HG03097 (cell line): Measurements from ENCODE around the gene ADAMTS2.
"Not testable (repeated sequence)": the region's sequence is repeated elsewhere in the genome, so short reads cannot be mapped to it uniquely, and the experiment has no call there.

ENCODE experiments used
- ATAC-seq: cut with Tn5 transposase; IDR thresholded peaks from one replicate; pipeline ENCODE4 v1.9.1; 2021; ENCODE audit not compliant: unreplicated experiment, low FRiP score

The ADAMTS2 gene

DNA sequence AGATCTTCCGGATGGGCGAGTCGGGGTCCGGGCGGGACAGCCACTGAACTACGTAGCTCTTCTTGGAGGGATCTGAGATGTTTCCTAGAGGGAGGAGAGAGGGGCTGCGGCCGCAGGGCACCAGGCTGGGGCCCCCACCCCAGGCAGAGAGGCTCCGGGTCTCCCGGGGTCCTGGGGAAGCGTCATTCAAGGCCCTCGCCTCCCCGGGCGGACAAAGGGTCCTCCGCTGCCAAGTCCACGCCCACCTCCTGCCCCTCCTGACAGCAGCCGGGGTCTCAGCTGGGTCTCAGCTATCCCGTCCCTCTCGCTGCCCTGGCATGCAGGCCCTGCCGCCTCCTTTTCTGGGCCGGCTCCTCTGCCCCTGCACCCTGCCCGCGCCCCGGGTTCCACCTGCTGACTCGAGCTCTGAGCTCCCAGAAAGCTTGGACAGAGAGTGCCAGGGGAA is 223.6 kb downstream of the ADAMTS2 start:
- ATAC-seq = no peak

DNA sequence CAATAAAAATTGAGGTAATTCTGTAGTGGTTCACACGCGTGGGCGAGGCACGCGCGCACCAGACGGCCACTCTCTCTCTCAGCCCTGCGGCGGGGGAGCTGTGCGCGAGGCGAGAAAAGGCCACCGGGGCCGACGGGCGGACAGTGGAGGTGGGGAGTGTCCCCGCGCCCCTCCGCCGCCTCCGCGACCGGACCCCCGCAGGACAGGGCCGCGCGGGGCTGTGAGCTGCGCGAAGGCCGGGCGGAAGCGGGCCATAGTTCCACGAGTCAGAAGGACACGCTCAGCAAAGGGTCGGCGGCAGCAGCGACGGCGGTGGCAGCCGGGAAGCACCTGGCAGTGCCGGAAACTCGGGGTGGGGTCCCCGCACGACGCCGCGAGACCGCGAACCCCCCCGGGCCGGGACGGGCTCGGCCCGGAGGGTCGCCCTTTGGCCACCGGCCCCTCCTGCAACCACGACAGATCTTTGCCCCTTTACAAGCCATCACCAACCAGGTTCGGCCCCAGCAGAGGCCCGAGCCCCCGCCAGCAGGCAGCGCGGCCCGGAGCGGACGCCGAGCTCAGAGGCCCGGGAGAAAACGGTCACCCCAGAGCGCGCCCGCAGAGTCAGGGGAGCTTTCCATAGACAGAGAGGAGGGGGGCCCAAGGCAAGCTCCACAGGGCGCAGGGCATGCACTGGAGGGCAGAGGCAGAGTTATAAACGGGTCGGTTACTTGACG is 224.2 kb downstream of the ADAMTS2 start:
- ATAC-seq = no peak

DNA sequence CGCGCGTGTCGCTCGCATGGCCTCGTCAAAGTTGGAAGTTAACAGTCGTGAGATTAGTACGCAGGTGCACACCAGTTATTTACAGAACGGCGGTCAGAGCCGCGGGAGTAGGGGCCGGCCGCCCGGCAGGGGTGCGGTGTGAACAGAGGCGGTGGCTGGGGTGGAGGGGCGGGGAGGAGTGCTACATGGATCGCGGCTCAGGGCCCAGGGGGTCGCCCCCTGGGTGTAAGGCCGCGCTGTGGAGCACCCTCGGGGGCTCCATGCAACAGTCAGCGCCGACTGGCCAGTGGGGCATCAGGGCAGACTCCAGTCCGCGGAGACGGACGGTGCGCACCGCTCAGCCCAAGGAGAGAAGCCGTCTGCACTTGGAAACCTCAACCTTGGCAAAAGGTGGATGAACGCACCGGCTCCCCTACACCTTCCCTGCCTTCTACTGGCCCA is 224.8 kb downstream of the ADAMTS2 start:
- ATAC-seq = no peak

- no peak for ATAC-seq
Observed at GRCh38 chr5:179119415-179120170, 225.7 kb downstream of the ADAMTS2 start.

DNA sequence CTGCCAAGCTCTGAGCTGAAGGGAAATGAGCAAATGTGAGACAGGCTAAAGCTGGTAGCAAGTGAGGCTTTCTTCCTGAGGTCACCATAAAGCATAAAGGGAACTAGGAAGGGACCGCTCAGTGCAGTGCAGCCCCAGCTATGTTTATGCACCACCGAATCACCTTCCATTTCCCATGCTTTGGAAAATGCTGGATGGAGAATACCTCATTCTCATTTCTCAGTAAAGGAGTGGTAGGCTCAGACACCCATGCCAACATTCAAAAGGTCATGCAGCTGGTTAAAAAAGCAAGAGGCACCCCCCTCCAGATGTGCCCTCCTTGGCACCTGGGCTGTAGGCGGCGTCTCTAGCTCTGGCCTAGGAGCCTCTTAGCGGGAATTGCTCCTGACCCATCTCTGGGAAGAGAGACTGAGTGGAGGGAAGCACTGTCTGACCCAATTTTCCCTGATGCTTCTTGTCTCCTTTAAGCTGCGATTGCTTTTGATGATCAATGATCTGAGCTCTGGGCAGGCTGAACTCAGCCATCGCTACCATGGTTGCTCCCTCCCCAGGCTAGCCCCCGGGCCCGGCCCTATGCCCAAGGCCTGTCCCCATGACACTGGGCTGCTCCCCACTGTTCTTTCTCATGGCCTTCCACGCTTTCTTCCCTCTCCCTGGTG is 226.4 kb downstream of the ADAMTS2 start:
- ATAC-seq = no peak

GRCh38 chr5:179118338-179118737 is 226.9 kb downstream of the ADAMTS2 start:
- ATAC-seq = no peak

- no peak for ATAC-seq
Observed at GRCh38 chr5:179115845-179116524, 229.3 kb downstream of the ADAMTS2 start.

DNA sequence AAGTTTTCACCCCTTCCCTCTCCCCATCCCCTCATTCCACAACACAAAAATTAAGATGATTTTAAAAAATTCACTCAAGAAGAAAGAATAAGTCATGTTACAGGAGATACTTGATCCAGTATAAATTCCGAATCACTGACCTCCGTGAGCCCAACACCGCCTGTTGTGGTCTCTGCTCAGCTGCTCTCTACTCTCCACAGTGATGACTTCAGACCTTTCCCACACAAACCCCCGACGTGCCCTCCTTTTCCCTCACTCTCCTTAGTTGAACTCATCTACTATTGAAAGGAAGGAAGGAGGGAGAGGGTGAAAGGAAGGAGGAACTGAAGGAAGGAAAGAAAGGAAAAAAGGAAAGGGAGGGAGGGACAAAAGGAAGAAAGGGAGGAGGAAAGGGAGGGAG is 230.0 kb downstream of the ADAMTS2 start:
- ATAC-seq = no peak

- no peak for ATAC-seq
Observed at GRCh38 chr5:179114756-179115155, 230.5 kb downstream of the ADAMTS2 start.

GRCh38 chr5:179113945-179114641 is 231.2 kb downstream of the ADAMTS2 start:
- no peak for ATAC-seq

DNA sequence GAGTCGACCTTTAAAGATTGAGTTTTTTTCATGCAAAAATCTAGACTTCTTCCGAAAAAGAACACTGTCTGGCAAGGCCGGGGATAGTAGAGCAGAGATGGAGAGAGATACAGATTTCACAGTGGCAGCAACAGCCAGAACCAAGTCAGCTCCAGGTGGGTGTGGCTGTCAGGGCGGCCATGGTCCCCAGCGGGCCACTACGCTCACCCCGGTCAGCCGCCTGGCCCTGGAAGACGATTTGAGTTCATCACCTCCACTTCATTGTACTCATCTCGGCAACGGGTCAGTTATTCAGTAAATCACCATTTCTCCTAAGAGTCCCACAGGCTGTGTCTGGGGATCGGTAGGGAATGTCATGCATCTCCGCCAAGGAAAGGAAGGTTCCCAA is 232.1 kb downstream of the ADAMTS2 start:
- ATAC-seq = no peak

DNA sequence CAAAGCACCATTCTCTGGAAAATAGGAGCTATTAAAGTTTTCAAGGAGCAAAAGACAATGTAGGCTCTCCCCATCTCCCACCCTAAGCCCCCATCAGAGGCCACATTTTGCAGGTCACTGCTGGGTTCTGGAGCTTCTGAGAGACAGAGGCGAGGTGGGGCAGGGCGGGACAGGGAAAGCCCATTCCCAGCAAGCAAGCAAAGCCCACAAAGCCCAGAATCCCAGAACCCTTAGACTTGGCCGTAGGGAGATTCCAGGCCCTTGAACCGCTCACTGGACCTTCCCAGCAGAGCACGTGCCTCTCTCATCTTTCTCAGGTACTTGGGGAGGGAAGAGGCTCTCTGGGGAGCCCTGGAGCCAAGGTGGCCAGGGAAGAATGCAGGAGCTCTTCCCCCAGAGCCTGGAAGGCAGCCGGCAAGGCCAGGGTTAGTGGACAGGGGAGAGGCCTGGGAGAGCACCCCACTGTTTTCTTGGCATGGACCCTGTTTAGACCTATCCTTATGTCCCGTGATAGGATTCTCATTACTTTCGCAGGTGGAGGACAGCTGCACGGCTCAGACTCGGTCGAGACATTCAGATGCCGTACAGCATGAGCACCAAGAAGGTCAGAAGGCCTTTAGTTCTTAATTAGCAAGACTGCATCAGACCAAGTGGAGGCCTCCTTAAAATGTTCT is 232.7 kb downstream of the ADAMTS2 start:
- ATAC-seq = no peak

DNA sequence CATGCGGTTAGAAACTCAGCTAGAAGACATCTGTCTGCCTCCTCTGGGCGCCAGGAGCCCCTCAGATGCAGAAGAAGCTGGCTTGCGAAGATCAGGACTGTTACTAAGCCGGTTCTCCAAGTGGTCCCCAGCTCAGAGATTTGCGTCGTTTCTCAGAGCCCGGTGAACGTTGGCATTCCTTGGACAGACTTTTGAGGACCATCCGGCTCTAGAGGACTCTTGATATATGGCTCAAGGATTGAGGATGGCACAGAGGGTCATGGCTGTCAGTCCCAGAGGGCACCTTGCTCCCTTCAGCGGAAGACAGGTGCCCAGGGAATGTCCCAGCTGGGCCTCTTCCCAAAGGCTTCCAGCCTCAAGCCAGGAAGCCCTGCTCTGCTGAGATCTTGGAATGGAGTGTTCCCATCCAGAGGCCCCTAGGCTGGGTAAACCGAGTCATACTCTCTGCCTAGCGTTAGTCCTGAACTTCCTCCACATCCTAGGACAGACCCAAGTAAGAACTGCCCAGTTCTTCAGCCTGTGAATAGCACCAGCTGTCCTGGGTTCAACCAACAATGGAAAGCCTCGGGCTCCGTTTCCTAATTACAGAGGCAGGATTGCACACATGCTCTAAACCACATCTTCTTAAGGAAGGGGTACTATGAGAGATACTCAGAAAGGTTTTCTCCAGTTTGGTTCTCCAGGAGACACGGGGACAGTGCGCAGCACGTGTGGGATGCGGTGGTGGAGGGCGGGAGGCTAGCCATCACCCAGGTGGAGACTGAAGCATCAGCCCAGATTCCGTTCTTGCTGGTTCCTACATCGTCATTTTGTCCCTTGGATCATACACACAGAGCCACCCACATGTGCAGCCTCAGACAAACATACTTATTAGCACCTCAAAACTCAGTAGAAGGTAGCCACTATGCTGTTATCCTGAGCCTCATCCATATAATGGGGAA is 233.7 kb downstream of the ADAMTS2 start:
- ATAC-seq = no peak

GRCh38 chr5:179110528-179110927 is 234.7 kb downstream of the ADAMTS2 start:
- no peak for ATAC-seq

GRCh38 chr5:179101282-179101681 is 244.0 kb downstream of the ADAMTS2 start:
- not testable (repeated sequence) for ATAC-seq

DNA sequence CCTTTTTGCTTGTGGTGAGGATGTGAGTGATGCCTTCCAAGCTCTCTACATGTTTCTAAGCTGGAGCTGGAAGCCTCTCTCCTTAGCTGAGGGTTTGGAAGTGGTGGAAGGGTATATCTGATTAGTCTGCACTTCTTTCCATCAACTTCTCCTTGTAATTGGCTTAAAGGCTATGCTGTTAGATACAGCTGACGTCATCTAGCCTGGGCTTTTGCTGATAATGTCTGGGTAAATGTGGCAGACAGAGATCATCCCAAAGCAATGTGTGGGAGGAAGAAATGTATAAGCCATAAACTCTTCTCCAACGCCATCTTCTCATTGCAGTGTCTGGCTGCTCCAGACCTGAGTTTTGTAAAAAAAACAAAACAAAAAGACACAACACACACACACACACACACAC is 255.8 kb downstream of the ADAMTS2 start:
- ATAC-seq = no peak

DNA sequence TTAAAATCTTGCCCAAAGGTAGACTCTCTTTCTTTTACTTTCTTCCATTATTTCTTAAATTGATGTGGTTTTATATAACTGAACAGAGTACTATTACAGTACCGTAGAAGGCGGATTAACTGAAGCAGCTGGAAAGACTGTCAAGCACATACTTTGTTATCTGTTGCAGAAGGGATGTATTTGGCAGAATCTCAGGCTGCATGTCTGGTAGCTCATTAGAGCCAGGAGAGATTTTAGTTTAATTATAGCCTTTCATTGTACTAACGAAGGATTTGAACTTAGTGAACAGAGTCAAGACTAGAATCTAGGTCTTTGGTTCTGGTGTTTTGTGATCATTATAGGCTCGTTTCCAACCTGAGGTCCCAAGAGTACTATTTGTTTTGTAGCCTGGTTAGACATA is 264.5 kb downstream of the ADAMTS2 start:
- no peak for ATAC-seq

DNA sequence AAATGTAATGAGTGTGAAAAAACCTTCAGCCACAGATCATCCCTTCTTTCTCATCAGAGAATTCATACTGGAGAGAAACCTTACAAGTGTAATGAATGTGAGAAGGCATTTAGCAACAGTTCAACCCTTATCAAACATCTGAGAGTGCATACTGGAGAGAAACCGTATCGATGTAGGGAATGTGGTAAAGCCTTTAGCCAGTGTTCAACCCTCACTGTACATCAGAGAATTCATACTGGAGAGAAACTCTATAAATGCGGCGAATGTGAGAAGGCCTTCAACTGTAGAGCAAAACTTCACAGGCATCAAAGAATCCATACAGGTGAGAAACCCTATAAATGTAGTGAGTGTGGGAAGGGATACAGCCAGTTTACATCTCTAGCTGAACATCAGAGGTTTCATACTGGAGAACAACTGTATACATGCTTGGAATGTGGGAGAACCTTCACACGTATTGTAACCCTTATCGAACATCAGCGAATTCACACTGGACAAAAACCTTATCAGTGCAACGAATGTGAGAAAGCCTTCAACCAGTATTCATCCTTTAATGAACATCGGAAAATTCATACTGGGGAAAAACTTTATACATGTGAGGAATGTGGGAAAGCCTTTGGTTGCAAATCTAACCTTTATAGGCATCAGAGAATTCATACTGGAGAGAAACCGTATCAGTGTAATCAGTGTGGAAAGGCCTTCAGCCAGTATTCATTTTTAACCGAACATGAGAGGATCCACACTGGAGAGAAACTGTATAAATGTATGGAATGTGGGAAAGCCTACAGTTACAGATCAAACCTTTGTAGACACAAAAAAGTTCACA is 265.9 kb downstream of the ADAMTS2 start:
- no peak for ATAC-seq
